ENCODE results near the gene FAM200A. TPM values are rescaled to one million over a fixed set of nuclear protein-coding genes. Genes with fewer than 3 reads are reported as not detected.
"Not testable (repeated sequence)": the region's sequence is repeated elsewhere in the genome, so short reads cannot be mapped to it uniquely, and the experiment has no call there.

The FAM200A gene
- polyA plus RNA-seq, 1 donor = 10.5 TPM

GRCh38 chr7:99559175-99559915, 7.4 kb upstream of the FAM200A start:
- WGBS (ENCODE audit: insufficient coverage, low lambda C conversion rate) = 8% methylated on average over 10 of the region's 31 CpGs
- Histone ChIP-seq H3K36me3 (ENCODE audit: control insufficient read depth, insufficient read depth, low read length) (peaks cover 38% of the 10 kb centered on the region), H3K9me3 (ENCODE audit: control insufficient read depth, low read depth, low read length) (peaks cover 3% of the 10 kb centered on the region), H3K4me3 (ENCODE audit: low read length) (peak overlapping the region; percentile 99), H3K27me3 (ENCODE audit: control insufficient read depth, insufficient read depth, low read length) (no peaks in the 10 kb centered on the region), H3K27ac (ENCODE audit: low read length) (peak overlapping the region; percentile 94), H3K4me1 (ENCODE audit: control insufficient read depth, insufficient read depth, low read length) (peaks cover 8% of the 10 kb centered on the region)
- DNase-seq = no peak

GRCh38 chr7:99558306-99559174, 6.6 kb upstream of the FAM200A start, which contains the start of gene ZNF655:
Gene ZNF655 (plus strand): TSS chr7:99558642. CDS start chr7:99560560, 1,918 bp downstream.
- Histone ChIP-seq H3K4me3 (ENCODE audit: low read length) (peak within 1 kb of the TSS; percentile 99), H3K27ac (ENCODE audit: low read length) (peak within 1 kb of the TSS; percentile 94), H3K36me3 (ENCODE audit: control insufficient read depth, insufficient read depth, low read length) (peaks cover 30% of the 10 kb centered on the region), H3K9me3 (ENCODE audit: control insufficient read depth, low read depth, low read length) (peaks cover 3% of the 10 kb centered on the region), H3K27me3 (ENCODE audit: control insufficient read depth, insufficient read depth, low read length) (no peaks in the 10 kb centered on the region), H3K4me1 (ENCODE audit: control insufficient read depth, insufficient read depth, low read length) (peaks cover 8% of the 10 kb centered on the region)
- WGBS (ENCODE audit: insufficient coverage, low lambda C conversion rate) = no CpG with 5 or more reads among the region's 73 CpGs
- DNase-seq = peak; percentile 87 to 94

DNA sequence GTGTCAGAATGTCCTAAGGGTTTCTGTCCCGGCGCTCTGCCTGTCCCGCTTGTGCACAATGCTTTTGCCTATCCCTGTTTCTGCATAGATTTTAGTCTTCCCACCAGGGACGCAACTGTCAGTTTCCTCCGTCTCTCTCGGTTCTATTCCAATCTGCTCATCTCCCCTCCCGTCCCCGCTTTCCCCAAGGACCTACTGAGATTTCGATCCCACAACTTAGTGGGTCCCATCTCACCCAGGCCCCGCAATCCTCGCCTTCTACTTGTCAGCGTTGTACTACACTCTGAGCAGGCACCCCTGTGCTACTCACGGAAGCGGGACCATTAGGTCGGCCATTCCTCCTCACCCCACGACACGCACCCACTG, 6.0 kb upstream of the FAM200A start:
- Histone ChIP-seq H3K27ac (ENCODE audit: low read length) (peak overlapping the region; percentile 94), H3K4me3 (ENCODE audit: low read length) (peak overlapping the region; percentile 99), H3K27me3 (ENCODE audit: control insufficient read depth, insufficient read depth, low read length) (no peaks in the 10 kb centered on the region), H3K9me3 (ENCODE audit: control insufficient read depth, low read depth, low read length) (peaks cover 3% of the 10 kb centered on the region), H3K36me3 (ENCODE audit: control insufficient read depth, insufficient read depth, low read length) (peaks cover 26% of the 10 kb centered on the region), H3K4me1 (ENCODE audit: control insufficient read depth, insufficient read depth, low read length) (peaks cover 8% of the 10 kb centered on the region)
- DNase-seq = no peak
- 6% methylated on average over 3 of the region's 17 CpGs for WGBS (ENCODE audit: insufficient coverage, low lambda C conversion rate)

GRCh38 chr7:99557196-99557607, 5.3 kb upstream of the FAM200A start:
- Histone ChIP-seq H3K9me3 (ENCODE audit: control insufficient read depth, low read depth, low read length) (peaks cover 3% of the 10 kb centered on the region), H3K4me3 (ENCODE audit: low read length) (peak overlapping the region; percentile 99), H3K4me1 (ENCODE audit: control insufficient read depth, insufficient read depth, low read length) (peaks cover 8% of the 10 kb centered on the region), H3K36me3 (ENCODE audit: control insufficient read depth, insufficient read depth, low read length) (peaks cover 19% of the 10 kb centered on the region), H3K27ac (ENCODE audit: low read length) (no peak overlapping the region), H3K27me3 (ENCODE audit: control insufficient read depth, insufficient read depth, low read length) (no peaks in the 10 kb centered on the region)
- WGBS (ENCODE audit: insufficient coverage, low lambda C conversion rate) = no CpG with 5 or more reads among the region's 4 CpGs
- DNase-seq = peak in 1 of 2 donors; percentile 15

DNA sequence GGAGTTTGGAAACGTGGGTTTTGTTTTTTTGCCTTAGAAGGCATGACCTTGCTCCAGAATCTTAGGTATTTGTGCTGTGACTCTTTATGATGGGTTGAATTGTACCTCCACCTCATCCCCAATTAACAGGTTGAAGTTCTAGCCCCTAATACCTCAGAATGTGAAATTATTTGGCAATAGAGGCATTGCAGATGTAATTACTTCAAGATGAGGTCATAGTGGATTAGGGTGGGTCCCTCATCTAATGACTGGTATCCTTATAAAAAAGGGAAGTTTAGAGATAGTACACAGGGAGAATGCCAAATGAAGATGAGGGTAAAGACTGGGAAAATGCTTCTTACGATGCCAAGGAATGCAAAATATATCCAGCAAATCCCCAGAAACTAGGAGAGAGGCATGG, 3.0 kb upstream of the FAM200A start:
- Histone ChIP-seq H3K27me3 (ENCODE audit: control insufficient read depth, insufficient read depth, low read length) (no peaks in the 10 kb centered on the region), H3K4me1 (ENCODE audit: control insufficient read depth, insufficient read depth, low read length) (peaks cover 8% of the 10 kb centered on the region), H3K27ac (ENCODE audit: low read length) (no peak overlapping the region), H3K4me3 (ENCODE audit: low read length) (no peak overlapping the region), H3K9me3 (ENCODE audit: control insufficient read depth, low read depth, low read length) (peaks cover 3% of the 10 kb centered on the region), H3K36me3 (ENCODE audit: control insufficient read depth, insufficient read depth, low read length) (no peaks in the 10 kb centered on the region)
- no peak for DNase-seq
- WGBS (ENCODE audit: insufficient coverage, low lambda C conversion rate) = 88% methylated on average over 1 of the region's 2 CpGs

DNA sequence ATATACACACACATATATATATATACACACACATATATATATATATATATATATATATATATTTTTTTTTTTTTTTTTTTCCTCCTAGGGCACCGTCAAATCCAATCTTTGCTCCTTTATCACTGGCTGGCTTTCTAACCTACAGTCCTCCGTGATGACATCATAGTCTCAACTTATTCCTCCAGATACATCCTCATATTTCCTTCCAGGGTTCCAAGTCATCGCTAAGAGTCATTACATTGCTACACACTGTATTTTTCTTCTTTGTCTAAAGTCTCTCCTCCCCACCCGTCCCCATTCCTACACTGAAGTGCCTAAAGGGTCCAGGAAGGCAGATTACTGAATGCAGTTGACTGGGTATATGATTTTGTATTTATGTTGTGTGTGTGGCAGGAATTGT, 1.1 kb upstream of the FAM200A start:
- Histone ChIP-seq H3K27me3 (ENCODE audit: control insufficient read depth, insufficient read depth, low read length) (no peaks in the 10 kb centered on the region), H3K36me3 (ENCODE audit: control insufficient read depth, insufficient read depth, low read length) (peaks cover 4% of the 10 kb centered on the region), H3K4me3 (ENCODE audit: low read length) (no peak overlapping the region), H3K27ac (ENCODE audit: low read length) (no peak overlapping the region), H3K4me1 (ENCODE audit: control insufficient read depth, insufficient read depth, low read length) (peaks cover 5% of the 10 kb centered on the region), H3K9me3 (ENCODE audit: control insufficient read depth, low read depth, low read length) (peaks cover 5% of the 10 kb centered on the region)
- DNase-seq = no peak
- WGBS (ENCODE audit: insufficient coverage, low lambda C conversion rate) = 100% methylated on average over 2 of the region's 4 CpGs

GRCh38 chr7:99551334-99551733, 580 bp downstream of the FAM200A start:
- peak in 1 of 2 donors; percentile 44 for DNase-seq

DNA sequence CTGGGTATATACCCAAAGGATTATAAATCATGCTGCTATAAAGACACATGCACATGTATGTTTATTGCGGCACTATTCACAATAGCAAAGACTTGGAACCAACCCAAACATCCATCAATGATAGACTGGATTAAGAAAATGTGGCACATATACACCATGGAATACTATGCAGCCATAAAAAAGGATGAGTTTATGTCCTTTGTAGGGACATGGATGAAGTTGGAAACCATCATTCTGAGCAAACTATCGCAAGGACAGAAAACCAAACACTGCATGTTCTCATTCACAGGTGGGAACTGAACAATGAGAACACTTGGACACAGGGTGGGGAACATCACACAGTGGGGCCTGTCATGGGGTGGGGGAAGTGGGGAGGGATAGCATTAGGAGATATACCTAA, 2.4 kb downstream of the FAM200A start:
- WGBS (ENCODE audit: insufficient coverage, low lambda C conversion rate) = no CpG with 5 or more reads among the region's 2 CpGs
- H3K27me3 ChIP-seq (ENCODE audit: control insufficient read depth, insufficient read depth, low read length); H3K27ac ChIP-seq (ENCODE audit: low read length); H3K4me3 ChIP-seq (ENCODE audit: low read length); DNase-seq; H3K9me3 ChIP-seq (ENCODE audit: control insufficient read depth, low read depth, low read length); H3K4me1 ChIP-seq (ENCODE audit: control insufficient read depth, insufficient read depth, low read length): not testable (repeated sequence)
- peaks cover 11% of the 10 kb centered on the region for H3K36me3 ChIP-seq (ENCODE audit: control insufficient read depth, insufficient read depth, low read length)

More at GRCh38 chr7:99551334-99551733, 580 bp downstream of the FAM200A start:
- H3K27ac ChIP-seq (ENCODE audit: low read length) = peak overlapping the region; percentile 60
- H3K36me3 ChIP-seq (ENCODE audit: control insufficient read depth, insufficient read depth, low read length) = peaks cover 11% of the 10 kb centered on the region
- no peaks in the 10 kb centered on the region for H3K27me3 ChIP-seq (ENCODE audit: control insufficient read depth, insufficient read depth, low read length)
- WGBS (ENCODE audit: insufficient coverage, low lambda C conversion rate) = no CpG with 5 or more reads among the region's 15 CpGs
- H3K4me1 ChIP-seq (ENCODE audit: control insufficient read depth, insufficient read depth, low read length) = no peaks in the 10 kb centered on the region
- peak overlapping the region; percentile 97 for H3K4me3 ChIP-seq (ENCODE audit: low read length)
- peaks cover 5% of the 10 kb centered on the region for H3K9me3 ChIP-seq (ENCODE audit: control insufficient read depth, low read depth, low read length)

- DNase-seq; H3K4me3 ChIP-seq (ENCODE audit: low read length); H3K27me3 ChIP-seq (ENCODE audit: control insufficient read depth, insufficient read depth, low read length); H3K4me1 ChIP-seq (ENCODE audit: control insufficient read depth, insufficient read depth, low read length); H3K27ac ChIP-seq (ENCODE audit: low read length): not testable (repeated sequence)
- Histone ChIP-seq H3K9me3 (ENCODE audit: control insufficient read depth, low read depth, low read length) (peaks cover 35% of the 10 kb centered on the region), H3K36me3 (ENCODE audit: control insufficient read depth, insufficient read depth, low read length) (peaks cover 11% of the 10 kb centered on the region)
- whole genome bisulfite sequencing (ENCODE audit: insufficient coverage, low lambda C conversion rate) = 100% methylated on average over 2 of the region's 5 CpGs
Observed at GRCh38 chr7:99545308-99545707, 6.6 kb downstream of the FAM200A start.

DNA sequence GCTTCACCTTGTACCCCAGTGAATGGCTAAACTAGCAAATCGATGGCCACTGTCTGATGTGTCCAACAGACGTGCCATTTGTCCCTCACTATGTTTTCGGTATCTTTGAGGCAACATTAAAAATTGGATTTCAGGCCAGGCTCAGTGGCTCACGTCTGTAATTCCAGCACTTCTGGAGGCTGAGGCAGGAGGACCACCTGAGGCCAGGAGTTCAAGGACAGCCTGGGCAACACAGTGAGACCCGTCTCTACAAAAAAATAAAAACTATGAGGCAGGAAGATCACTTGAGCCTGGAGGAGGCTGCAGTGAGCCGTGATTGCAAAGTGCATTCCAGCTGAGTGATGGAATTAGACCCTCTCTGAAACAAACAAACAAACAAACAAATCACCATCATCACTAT, 8.0 kb downstream of the FAM200A start:
- no peak overlapping the region for H3K27ac ChIP-seq (ENCODE audit: low read length)
- WGBS (ENCODE audit: insufficient coverage, low lambda C conversion rate) = no CpG with 5 or more reads among the region's 6 CpGs
- H3K27me3 ChIP-seq (ENCODE audit: control insufficient read depth, insufficient read depth, low read length) = no peaks in the 10 kb centered on the region
- no peaks in the 10 kb centered on the region for H3K4me1 ChIP-seq (ENCODE audit: control insufficient read depth, insufficient read depth, low read length)
- no peak overlapping the region for H3K4me3 ChIP-seq (ENCODE audit: low read length)
- H3K9me3 ChIP-seq (ENCODE audit: control insufficient read depth, low read depth, low read length) = peaks cover 42% of the 10 kb centered on the region
- H3K36me3 ChIP-seq (ENCODE audit: control insufficient read depth, insufficient read depth, low read length) = peaks cover 11% of the 10 kb centered on the region
- no peak for DNase-seq

Data from large intestine (tissue), 3 donors.